ENCODE results near the gene SEC14L3.

SEC14L3 gene

DNA sequence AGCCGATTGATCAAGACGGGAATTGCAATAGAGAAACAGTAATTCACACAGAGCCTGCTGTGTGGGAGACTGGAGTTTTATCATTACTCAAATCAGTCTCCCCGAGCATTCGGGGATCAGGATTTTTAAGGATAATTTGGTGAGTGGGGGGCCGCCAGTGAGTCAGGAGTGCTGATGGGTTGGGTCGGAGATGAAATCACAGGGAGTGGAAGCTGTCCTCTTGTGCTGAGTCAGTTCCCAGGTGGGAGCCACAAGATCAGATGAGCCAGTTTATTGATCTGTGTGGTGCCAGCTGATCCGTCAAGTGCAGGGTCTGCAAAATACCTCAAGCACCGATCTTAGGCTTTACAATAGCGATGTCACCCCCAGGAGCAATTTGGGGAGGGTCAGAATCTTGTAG, 30.7 kb downstream of the SEC14L3 start:
- no peak for DNase-seq

DNA sequence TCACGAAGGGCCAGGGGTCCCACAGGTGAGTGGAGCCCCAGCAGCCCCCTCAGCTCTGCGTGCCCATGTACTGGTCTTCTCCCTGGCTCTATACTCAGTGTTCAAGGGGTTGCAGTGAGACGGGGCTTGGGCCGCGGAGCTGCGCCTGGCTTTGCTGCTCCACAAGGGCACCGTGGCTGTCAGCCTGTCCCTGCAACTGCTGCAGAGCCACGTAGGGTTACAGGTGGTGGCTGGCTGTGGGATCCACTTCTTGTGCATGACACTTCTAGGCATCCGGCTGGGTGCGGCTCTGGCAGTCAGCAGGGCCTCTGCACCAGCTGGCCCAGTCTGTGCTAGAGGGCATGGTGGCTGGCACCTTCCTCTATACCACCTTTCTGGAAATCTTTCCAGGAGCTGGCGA, 32.0 kb downstream of the SEC14L3 start:
- no peak for DNase-seq

DNA sequence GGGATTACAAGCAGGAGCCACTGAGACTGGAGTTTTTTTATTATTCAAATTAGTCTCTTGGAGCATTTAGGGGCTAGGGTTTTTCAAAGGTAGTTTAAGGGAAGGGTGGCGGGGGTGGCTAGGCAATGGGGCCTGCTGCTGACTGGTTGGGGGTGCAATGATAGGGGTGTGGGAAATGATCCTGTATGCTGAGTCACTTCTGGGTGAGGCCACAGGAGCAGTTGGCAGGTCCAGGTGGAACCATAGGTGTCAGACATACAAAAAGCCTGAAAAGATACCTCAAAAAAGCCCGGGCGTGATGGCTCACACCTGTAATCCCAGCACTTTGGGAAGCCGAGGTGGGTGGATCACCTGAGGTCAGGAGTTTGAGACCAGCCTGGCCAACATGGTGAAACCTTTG, 32.6 kb downstream of the SEC14L3 start:
- no peak for DNase-seq

DNA sequence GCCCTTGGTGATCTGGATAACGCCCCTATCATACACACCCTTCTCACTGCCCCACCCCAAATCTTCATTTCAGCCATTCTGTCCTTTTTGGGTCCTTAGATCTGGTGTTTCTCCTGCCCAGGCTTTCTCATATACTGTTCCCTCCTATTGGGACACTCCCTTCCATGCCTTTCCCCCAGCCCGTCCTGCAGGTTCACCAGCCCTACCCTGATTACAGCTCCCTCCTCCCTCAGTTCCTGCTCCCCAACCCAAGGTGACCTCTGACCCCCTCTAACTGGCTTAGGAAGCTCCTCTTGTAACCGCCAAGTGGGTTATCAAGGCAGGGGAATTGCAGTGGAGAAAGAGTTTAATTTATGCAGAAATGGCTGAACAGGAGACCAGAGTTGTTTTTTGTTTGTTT, 33.3 kb downstream of the SEC14L3 start:
- DNase-seq: no peak

DNA sequence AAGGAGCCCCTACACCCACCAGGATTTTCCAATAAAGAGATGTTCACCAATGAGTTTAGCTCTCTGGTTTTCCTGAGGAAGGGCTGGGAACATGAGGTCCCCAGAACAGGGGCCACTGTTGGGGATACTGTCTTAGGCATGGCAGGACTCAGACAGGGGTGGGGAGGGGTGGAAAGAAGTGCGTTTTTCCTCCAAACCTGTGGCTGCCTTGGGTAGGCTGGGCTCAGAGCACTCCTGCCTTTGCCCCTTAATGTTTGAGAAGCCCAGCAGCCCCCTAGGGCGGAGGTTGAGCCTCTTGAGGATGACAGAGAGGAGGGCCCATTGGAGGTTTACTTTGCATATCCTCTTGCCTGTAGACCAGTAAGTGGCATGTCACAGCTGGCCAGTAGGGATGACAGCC, 35.6 kb downstream of the SEC14L3 start:
- no peak for DNase-seq

DNA sequence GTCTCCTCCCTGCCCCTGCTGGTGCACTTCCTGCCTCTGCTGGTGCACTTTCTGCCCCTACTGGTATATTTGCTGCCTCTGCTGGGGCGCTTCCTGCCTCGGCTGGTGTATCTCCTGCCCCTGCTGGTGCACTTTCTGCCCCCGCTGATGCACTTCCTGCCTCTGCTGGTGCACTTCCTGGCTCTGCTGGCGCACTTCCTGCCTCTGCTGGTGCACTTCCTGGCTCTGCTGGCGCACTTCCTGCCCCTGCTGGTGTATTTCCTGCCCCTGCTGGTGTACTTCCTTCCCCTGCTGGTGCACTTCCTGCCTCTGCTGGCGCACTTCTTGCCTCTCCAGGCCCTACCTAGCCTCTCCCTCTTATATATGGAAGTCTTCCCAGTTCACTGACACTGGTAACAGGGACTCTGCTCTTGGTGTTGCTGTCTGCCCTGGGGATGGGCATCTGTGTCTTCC, 36.1 kb downstream of the SEC14L3 start:
- peak; percentile 90 for DNase-seq

DNA sequence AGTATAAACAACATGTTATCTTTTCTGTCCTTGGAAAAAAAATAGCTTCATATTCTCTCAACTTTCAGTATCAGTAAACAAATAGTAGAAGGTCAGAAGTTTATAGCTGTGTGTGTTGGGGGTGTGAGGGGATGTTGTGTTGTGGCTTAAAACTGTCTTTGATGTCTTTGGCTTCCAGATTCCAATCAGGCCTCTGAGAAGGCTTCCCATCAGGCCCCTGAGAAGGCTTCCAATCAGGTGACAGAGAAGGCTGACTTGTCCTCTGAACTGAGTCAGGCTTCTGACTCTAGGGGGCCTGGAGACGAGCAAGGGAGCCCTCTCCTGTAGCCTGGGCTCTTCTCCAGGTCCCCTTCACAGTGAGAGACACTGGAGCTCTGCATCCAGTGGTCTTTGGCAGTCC, 37.0 kb downstream of the SEC14L3 start:
- no peak for DNase-seq

DNA sequence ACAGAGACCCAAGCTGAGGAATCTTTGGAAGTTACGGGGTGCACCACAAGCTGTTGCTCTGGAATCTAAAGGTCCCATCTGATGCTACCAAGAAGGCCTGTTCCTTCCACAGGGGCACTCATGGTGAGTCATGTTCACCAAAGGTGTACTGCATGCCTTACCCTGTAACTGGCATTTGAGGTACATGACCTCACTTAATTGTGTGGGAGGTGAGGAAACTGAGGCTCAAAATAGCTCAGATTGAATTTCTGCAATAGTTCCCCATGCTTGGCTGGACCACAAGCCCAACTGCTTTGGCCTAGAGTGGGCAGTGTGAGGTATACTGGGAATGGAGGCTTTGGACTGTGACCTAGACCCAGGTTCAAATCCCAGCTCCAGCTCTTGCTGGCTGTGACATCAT, 38.0 kb downstream of the SEC14L3 start:
- DNase-seq: no peak

DNA sequence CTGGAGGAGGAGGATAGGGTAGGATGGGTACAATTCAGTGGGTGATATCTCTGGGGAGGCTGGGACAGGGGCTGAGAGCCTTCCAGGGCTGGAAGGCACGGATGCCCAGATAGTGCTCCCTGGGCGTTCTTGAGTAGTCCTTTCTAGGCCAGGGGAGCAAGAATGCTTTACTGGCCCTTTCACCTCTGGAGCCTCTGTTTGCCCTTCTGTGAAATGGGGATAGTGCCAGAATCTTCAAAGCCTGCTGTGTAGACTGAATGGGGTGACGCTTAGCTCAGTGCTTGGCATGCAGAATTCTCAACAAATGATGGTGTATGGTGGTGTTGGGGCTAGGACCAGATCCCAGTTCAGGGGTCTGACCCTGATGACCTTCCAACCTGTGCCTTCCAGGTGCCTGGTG, 38.6 kb downstream of the SEC14L3 start:
- DNase-seq: no peak

DNA sequence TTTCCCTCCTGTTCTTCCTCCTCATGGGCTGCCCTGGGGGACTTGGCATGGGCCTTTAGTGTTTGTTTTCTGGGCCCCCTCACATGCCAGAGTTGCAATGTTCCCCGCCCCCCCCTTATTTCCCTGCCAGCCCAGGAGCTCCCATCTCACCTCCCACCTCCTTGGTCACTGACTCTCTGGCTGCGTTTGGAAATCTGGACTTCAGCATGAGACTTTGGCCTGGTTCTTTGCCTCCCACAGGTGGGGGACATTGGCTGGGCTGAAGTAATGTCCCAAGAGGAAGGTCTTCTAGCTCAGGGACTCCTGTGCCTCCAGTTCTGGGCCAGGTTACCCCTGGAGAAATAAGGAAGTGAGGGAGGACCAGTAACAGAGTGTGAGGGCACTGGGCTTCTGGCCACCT, 39.3 kb downstream of the SEC14L3 start:
- DNase-seq: no peak

DNA sequence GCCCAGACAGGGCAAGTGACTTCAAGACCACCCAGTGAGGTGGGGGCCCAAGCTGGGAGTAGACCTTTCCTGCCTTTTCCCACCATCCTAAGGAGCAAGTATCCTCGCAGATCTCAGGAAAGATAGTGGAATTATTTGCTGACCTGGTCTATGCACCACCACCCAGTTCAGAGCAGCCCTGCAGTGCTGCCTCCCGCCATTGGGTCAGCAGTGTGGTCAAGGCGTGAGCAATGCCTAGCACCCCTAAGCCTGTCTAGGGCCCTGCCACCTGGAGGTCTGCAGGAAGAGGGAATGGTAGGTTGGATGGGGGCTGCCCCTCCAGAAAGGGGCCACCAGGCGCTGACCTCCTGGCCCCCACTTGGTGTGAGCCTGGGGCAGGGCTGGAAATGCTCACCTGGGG, 39.7 kb downstream of the SEC14L3 start:
- no peak for DNase-seq

DNA sequence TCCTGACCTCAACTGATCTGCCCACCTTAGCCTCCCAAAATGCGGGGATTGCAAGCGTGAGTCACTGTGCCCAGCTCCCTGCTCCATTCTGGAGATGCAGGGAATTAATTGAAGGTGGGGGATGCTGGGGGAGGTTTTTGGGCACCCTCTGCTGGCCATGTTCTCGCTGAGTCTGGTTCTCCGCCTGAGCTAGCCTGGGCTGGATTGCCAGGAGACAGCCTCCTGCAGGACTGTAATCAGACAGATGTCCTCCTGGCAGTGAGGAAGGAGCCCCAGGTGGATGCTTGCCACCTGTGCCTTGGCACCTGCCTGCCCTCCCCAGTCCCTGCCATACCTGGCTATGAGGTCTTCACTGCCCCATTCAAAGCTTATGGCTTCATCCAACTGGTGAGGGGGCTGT, 40.9 kb downstream of the SEC14L3 start:
- DNase-seq: peak; percentile 24

DNA sequence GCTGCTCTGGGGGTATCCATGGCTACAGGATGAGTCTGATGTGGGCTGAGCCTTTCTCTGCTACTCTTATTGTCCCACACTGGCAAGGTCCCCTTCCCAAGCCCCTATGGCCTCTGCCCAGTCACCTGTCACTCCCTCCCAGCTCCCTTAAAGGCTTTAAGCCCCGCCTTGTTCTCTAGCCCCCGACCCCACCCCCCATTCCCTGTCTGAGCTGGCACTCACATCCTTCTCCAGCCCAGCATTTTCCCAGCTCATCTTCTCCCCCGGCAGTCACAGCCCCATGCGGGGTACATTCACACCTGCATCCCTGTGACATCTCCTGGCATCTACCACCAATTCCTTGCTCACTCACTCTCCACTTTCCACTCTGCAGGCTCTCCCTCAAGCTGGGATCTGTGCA, 41.9 kb downstream of the SEC14L3 start:
- DNase-seq: no peak

DNA sequence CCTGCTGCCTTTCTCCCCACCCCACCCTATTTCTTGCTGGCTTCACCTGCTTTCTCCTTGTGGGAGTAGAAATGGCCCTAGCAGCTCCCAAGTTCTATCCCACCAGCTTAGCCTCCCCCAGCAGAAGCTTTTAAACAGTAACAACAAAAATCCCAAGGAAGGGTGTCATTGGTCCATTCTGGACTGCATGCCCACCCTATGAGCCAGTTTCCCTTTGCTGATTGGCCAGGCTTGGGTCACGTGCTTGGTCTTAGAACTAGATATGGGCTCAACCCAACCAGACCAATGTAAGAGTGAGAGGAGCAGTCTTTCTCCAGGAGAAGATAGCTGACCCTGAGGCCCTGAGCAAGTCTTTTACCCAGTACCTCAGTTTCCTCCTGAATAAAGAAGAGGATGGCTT, 43.9 kb downstream of the SEC14L3 start:
- no peak for DNase-seq

DNA sequence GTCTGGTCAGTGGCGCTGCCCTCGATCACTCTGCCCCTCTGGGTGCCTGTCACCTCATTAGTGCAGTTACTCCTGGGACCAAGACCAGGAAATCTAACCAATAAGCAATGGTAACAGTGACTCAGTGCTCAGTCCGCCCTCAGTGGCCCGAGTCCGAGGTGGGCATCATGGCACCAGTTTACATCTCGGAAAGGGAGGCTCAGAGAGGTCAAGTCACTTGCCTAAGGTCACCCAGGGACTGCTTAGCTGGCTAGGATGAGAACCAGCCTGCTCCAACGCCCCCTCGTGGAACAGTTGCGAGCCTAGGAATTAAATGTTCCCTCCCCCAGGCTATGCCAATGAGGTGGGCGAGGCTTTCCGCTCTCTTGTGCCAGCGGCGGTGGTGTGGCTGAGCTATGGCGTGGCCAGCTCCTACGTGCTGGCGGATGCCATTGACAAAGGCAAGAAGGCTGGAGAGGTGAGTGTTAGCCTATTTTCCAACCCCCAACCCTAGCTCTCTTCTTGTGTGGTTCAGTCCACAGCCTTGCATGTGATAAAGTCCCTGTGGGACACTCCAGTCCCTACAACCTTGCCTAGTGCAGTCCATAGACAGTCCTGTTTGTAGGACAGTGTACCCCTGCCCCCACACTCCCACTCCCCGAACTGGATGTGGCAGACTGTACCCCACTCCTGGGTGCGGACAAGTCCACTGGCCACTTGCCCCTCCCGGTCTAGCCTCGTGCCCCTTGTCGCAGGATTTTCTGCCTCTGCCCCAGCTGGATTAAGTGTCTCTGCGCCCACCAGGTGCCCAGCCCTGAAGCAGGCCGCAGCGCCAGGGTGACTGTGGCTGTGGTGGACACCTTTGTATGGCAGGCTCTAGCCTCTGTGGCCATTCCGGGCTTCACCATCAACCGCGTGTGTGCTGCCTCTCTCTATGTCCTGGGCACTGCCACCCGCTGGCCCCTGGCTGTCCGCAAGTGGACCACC, 45.1 kb downstream of the SEC14L3 start:
- peak; percentile 53 for DNase-seq

DNA sequence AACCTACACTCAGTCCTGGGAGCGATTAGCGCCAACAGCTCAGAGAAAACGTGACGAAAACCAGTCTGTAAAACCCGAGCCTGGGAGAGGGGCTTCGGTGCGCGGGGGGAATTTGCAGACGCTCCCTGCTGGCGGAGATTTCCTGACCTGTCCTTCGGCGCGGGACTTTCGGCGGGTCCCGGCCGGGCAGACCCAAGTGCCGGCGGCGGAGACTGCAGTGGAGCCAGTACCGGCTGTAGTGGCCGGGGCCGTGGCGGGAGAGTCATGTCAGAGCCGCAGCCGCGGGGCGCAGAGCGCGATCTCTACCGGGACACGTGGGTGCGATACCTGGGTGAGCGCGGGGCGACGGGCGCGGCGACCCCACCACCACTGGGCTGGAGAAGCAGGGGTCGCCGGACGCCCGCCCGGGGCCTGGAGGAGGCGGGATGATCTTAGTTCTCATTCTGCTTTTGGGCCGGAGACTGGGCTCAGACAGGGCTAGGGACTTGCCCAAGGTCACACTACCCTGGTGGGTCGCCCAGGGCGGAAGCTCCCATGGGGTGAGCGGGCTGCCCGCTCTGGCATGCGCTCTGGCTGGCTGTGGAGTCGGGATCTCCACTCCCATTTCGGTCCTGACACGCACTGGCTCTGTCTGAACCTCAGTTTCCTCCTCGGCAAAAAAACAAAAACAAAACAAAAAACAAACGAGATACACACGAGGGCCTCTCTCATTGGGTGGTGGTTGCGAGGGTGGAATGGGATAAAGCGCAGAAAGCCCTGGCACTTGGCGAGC, 46.0 kb downstream of the SEC14L3 start, which contains the start of gene MTFP1:
TSS of gene MTFP1 (plus strand) at position 153 of the 772 bp plus-strand sequence. CDS start at position 265, 112 bp downstream.
- DNase-seq: peak; percentile 75

DNA sequence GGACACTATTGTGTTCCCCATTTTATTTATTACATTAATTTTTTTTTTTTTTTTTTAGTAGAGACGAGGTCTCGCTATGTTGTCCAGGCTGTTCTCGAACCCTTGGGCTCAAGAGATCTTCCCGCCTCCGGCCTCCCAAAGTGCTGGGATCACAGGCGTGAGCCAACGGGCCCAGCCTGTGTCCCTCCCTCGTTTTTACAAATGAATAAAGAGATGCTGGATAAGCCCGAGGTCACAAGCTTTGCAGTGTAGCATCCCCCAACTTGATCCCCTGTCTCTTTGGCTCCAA, 46.5 kb downstream of the SEC14L3 start:
- DNase-seq: no peak

DNA sequence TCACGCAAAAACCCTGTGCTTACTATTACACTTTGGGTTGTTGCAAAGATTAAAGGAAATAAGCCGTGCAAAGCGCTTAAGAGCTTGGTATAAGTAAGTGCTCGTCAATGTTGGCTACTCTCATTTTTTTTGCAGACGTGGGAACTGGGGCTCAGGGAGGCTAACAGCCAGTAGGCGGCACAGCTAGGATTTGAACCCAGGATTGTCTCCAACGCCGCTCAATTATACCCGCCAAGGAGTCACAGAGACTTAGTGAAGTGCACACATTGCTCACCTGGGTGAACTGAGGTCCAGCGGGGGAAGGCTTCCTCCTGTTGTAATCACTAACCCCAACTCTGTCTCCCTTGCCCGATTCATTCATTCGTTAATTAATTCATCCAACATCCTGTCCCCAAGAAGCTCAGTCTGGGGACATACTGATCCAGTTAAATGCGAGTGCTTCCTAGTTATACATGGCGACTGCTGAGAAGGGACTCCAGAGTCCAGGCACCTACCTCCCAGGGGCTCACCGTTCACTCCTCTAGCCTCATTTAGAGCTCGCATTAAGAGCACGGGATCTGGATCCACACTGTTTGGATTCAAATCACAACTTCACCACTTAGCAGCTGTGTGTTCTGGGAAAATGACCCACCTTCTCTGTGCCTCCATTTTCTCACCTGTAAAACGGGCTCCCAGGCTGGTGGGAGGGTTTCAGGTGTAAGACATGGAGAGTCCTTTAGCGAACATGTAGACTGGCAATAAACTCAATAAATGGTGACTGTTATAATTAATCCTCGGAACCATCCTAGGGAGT, 47.1 kb downstream of the SEC14L3 start:
- peak; percentile 55 for DNase-seq

DNA sequence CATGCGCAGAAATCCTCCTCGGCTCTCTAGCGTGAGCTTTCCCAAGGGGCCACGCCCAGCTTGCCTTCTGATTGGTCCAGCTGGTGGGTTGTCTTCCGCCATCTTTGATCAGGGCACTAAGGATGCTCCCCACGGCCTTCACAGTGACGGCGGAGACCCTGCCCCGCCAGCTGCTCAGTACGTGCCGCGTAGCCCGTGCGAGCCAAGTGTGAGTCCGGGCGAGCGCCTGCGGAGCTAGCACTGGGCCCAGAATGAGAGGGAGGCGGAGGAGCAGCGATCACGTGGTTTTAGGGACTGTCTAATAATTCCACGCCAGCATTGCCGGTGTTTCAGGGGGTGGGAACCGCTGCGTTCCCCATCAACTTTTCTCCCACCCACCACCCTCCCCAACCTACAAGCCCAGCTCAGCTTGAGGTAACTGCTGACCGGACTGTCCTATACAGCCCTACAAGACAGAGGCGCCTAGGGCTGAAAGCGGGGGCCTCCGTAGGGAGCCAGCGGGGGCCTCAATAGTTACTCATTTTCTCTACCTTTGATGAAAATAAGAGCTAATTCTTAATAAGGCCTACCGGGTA, 47.8 kb downstream of the SEC14L3 start:
- DNase-seq: peak; percentile 100

DNA sequence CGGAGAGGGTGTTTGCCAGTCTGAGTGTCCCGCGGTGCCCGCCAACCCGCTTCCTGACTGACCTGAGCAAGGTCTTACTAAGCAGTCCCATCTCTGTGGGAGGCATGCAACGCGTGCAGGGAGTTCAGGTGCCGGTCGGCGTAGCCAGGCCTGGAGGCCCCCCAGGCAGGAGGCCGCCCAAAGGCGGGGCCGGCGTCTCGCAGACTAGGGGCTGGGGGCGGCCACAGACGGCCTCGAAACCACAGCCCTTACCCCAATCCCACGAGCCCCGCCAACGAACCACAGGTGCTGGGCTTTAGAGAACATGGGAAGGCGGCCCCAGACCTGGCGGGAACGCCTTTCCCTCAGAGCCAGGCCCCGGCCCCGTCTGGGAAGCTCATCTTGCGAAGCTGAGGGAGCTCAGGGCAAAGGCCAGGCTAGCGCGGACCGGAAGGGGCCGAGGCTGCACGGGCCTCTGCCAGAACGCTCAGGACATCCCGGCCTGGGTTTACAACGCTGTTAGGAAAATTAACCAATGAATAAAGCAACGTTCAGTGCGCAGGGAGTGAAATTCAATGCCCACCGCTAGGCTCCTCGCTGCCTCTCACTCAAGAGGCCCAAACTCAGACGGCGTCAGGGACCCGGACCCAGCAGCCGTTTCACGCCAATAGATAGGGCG, 48.4 kb downstream of the SEC14L3 start:
- DNase-seq: peak; percentile 55

DNA sequence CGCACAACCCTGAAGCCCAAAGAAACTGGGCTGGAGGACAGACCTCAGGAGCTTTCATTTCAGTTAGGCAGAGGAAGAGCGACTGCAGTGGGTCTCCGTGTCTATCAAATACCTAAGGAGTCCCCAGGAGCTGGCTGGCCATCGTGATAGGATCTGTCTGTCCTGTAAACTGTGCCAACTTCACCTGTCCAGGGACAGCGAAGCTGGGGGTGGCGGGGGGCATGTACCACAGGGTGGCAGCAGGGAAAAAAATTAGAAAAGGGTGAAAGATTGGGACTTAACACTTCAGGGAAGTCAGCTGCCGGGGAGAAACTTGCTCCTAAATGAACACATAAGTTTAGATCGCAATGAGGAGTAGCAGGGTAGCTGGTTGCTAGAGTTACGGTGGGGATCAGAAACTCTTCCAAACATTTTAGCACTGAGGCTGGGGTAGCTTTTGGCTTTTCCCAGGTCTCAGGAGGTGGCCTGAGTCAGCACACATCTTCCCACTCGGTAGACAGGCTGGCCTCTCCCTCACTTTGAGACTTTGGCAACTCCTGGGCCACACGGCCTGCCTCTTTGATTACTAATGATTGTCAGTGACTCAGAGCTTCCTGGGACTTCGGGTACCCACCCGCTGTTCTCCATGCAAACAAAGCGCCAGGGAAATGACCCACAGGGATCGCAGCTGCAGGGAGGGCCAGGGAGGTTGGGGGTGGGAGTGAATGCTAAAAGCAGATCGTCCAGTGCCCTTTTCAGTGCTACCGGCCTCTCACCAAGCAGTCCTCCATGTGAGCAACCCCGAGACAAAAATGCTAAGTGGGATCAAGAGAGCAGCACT, 49.1 kb downstream of the SEC14L3 start:
- DNase-seq: peak; percentile 23
